GM19193 (cell line): ENCODE results near the gene DNAJC13.

Source experiments
- POLR2A ChIP-seq: IDR thresholded peaks from 4 replicates; pipeline ENCODE4 v1.6.1; 2011; ENCODE audit not compliant: insufficient read depth, insufficient read length; ENCODE audit errors: extremely low read depth

DNAJC13 gene

GRCh38 chr3:132401255-132401654 lies 16.0 kb upstream of the DNAJC13 start:
- TF ChIP-seq POLR2A: no peak

DNA sequence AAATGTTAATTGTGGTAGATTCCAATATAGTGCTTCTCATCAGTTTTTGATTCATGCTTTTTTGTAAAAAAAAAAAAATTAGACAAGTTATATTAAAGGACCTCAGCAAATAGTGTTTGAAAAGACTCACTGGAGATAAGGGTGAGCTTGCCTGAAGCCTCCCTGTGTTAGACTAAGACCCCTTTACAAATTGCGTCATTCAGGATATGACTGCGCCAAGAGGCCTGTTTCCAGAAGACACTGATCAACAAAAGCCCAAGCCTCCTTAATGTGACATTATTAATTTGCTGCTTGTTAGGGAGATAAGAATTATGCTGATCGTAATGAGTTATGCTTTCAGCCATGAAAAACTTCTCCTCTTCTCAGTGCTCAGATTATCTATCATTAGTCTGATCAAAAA lies 13.0 kb upstream of the DNAJC13 start:
- TF ChIP-seq POLR2A: no peak

DNA sequence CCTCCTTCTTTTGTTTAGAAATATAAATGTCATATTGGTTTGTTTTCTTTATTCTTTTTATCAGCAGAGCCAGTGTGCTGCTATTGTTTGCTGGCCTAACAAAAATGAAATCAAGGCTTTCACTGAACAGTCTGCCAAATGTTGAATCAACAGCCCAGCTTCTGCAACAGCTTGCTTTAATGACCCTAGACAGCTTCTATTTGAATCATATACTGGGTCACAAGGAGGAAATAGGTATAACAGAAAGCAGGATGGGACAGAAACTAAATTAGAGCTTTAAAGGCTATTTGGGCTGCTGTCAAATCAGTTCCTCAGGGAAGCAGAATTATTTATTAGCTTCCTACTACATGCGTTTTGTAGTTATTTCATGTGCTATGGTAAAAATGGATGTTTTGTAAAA lies 12.1 kb upstream of the DNAJC13 start:
- TF ChIP-seq POLR2A: no peak

DNA sequence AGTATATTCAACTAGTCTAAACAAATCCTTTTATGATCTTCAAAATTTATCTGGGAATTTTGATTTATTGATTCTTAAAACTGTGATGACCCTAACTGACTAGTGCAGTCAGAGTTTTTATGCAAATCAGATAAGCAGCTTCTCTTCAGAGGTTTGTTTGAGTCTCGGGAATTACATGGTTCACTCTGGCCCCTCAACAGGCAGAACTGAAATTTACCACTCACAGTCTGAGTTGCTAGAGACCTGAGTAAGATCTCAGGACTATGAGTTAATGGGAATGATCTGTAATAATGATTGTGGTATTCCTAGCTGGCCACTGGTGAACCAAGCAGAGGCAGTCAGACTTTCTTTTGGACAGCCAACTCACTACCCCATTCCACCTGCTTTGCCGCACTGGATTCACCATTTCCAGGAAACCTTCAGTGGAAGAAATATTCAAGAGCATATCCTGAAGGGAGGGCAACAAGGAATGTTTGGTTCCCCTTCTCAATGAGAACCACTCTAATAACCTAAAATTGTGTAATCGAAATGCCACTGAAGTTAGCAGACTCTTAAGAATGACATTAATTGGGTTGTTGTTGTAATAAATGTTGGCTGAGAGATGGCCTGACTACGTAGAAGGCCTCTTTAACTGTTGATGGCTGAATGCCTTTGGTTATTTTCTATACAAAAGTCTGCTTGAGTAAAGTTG lies 11.5 kb upstream of the DNAJC13 start:
- no peak for TF ChIP-seq POLR2A

DNA sequence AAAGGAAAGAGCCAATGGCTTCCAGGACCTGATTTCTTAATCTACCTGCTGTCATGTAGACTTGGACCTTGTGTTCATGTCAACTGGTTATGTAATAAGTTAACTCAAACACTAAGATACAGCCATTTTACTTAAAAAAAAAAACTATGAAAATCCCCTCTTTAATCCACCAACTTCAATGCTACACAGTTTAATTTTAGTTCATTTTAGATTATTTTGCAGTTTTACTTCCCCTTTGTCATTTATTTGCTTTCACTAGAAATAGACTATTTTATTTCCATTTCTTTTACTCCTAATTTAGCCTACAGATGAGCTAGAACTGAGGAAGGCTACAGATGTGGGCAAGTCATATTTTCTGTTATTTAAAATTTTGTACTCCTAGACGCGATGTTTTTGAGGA lies 10.7 kb upstream of the DNAJC13 start:
- no peak for TF ChIP-seq POLR2A

DNA sequence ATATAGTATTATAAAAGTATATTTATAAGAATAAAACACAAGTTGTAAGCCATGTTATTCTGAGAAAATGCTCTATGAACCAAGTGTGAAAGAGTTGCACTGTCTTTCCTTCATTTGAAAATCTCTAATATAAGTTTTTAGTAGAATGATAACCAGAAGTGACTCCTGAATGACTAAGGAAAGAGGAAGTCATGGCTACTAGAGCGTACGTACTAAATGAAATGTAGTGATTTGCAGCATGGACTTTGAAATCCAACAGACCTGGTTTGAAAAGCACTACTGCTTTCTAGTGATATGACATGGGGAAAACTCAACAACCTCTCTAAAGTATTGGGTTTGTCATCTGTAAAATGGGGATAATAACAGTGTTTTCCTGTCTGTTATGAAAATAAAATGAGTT lies 10.3 kb upstream of the DNAJC13 start:
- TF ChIP-seq POLR2A: no peak

DNA sequence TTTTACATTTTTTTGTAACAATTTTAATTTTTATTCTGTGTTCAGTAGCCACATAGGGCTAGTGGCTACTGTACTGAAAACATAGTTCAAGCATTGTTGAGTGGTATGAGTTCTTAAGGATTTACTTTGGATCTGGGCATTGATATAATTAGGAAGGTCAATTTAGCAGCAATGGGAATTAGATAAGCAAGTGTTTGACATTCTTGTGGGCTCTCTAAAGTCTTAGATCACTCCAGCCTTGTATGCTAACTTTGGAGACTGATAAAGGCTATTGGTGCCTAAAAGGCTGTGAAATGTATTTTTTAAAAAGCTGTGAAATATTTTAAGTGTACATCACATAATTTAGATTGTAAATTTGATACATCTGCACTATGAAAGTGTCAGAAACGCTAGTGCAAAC lies 2.5 kb upstream of the DNAJC13 start:
- TF ChIP-seq POLR2A: no peak

- no peak for TF ChIP-seq POLR2A
Observed at GRCh38 chr3:132416161-132416560, 1.1 kb upstream of the DNAJC13 start.

GRCh38 chr3:132417695-132418411 lies 551 bp downstream of the DNAJC13 start:
- peak; percentile 62 for TF ChIP-seq POLR2A

DNA sequence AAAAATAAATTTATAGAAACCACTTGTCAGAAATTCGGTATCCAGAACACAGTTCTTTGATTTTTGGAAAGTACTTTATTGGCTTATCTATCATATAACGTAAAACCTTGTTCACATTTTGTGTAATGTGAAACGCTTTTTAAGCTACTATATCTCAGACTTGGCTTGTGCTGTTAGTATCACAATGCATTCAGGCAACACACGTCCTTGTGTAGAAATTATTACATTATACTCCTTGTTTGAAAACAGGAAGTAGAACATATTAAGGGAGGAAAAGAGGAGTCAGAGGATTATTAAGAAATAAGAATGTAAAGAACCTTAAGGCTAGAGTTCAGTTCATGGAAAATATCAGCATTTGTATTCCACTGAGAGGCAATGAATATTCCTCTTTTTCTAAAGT lies 1.6 kb downstream of the DNAJC13 start:
- no peak for TF ChIP-seq POLR2A

DNA sequence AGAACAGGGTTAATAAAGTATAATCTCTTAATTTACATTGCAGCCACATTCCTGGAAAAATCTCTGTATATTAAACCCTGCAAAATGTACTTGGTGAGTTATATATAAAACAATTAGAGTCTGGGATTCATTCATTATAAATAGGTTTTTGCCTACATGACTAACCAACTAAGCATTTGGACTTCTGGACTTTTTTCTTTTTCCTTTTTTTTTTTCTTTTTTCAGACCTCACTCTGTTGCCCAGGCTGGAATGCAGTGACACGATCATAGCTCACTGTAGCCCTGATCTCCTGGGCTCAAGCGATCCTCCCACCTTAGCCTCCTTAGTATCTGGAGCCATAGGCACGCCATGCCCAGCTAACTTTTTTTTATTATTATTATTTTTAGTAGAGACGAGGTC lies 4.5 kb downstream of the DNAJC13 start:
- TF ChIP-seq POLR2A: no peak

DNA sequence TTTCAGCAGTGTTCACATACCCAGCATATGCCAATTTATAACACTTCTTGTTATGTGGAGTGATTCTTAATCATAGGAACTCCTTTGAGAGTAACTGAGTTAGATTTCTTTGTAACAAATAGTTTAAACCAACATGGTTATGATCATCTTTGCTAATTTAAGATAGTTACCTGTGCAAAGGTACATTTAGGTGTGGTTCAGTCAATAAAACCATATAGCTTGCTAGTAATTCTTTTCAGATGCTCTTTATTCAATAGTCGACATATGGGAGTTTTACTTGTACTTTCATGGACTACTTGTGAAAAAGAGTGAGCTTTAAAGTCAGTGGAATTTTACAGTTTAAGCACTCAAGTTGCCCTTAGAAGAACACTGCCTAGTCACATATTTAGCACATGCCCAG lies 5.2 kb downstream of the DNAJC13 start:
- no peak for TF ChIP-seq POLR2A

DNA sequence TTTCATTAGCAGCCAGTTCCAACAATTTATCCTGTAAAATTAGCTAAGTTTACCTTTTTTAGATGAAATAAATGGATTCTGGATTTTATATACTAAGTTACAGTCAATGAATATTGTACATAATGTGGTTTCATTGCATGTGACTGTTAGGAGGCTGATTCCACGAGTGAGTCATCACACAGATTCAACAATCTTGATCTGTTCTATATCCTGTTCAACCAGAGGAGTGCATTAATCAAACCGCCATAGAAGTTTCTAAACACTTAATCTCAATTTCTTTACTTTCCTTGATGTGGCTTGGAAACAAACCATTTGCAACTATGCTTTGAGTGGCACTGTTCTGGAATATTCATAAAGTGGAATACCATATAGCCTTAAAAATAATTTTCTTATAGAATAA lies 15.3 kb downstream of the DNAJC13 start:
- TF ChIP-seq POLR2A: no peak

GRCh38 chr3:132433121-132433520 lies 15.8 kb downstream of the DNAJC13 start:
- TF ChIP-seq POLR2A: no peak

DNA sequence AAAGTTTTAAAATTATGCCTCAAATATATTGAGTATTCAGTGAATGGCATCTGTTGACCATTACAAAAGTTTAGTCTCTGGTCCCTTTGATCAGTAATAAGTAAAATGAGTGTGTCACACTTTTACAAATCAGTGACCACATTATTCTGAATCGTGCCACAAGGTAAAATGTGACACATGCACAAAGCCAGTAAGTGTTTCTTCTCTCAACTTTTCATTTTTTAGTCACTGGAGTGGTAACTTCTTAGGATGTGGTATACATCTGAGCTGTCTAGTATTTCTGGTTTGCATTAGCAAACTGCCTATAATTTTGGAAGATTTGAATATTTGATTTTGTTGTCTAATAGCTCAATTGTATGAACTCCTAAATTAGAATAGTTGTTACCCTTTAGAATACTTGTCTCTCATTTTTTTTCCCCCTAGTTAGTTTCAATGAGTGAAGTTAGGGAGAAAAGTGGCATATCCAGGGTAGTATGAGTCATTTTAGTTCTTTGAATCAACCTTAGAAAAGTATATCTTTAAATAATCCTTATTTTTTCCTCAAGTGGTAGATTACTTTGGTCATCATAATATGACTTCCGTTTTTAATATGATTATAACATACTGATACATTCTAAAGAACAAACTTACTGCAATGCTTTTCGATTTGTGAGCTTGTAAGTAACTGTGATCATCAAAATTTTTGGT lies 18.1 kb downstream of the DNAJC13 start:
- no peak for TF ChIP-seq POLR2A

DNA sequence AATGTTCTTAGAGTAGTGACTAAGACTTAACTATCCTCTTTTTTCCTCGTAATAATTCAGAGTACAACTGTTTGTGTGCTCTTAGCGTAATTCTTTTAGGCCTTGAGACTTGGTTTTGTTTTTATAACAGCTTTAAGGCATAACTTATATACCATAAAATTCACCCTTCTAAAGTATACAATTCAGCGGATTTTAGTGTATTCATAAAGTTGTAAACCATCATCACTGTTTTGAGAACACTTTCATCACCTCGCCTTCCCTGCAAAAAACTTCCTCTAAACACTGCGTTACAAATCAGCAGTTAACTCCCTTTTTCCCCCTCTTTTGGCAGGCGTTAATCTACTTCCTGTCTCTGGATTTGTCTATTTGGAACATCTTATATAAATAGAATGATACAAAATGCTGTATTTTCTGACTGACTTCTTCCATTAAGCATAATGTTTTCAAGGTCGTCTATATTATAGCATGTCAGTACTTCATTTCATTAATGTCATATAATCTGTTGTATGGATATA lies 18.7 kb downstream of the DNAJC13 start:
- no peak for TF ChIP-seq POLR2A
